Right lobe of liver (tissue), 6 donors: ENCODE results near the gene KCNK4. TPM values are rescaled to one million over a fixed set of nuclear protein-coding genes. Genes with fewer than 3 reads are reported as not detected.

Source experiments
- ATAC-seq, 4 donors: fragments of 200-7000 bp; cut with Tn5 transposase; one replicate each; pipeline ENCODE4 v1.9.1; 2020; ENCODE audit warnings: mild to moderate bottlenecking in 4 of 4, moderate library complexity in 4 of 4
- DNase-seq, 3 donors: peaks; one replicate each; pipeline ENCODE4 v3.0.0-alpha.2; 2020
- H3K27ac ChIP-seq, 3 donors: fragments of 200-600 bp; one replicate each; pipeline ENCODE4 v1.8.0; 2022
- H3K27me3 ChIP-seq, 2 donors: fragments of 200-600 bp; one replicate each; pipeline ENCODE4 v1.8.0; 2022
- H3K36me3 ChIP-seq, 4 donors: fragments of 200-600 bp; sonication (generic) in 1 of 4; one replicate each; pipeline versions ENCODE4 v1.5.1 to v1.8.0; 2017 to 2022; ENCODE audit warnings: control low read depth in 1 of 4
- H3K4me1 ChIP-seq, 4 donors: fragments of 200-600 bp; sonication (generic) in 1 of 4; one replicate each; pipeline versions ENCODE4 v1.5.1 to v1.8.0; 2017 to 2022; ENCODE audit warnings: control low read depth in 1 of 4
- H3K4me3 ChIP-seq, 3 donors: fragments of 200-600 bp; one replicate each; pipeline ENCODE4 v1.8.0; 2022
- H3K9me3 ChIP-seq, 4 donors: fragments of 200-600 bp; sonication (generic) in 1 of 4; one replicate each; pipeline versions ENCODE4 v1.5.1 to v1.8.0; 2017 to 2022; ENCODE audit warnings: control low read depth in 1 of 4
- CTCF ChIP-seq, 4 donors: fragments of 200-600 bp in 3 of 4; fragments of 450-650 bp in 1 of 4; IDR thresholded peaks; one replicate each; pipeline versions ENCODE4 v1.5.1 to v1.8.0; 2016 to 2022; ENCODE audit warnings: antibody characterized with exemption in 4 of 4, mild to moderate bottlenecking in 2 of 4
- POLR2A ChIP-seq: fragments of 450-650 bp; IDR thresholded peaks from one replicate; pipeline ENCODE4 v1.6.1; 2017; ENCODE audit warnings: antibody characterized with exemption, mild to moderate bottlenecking
- WGBS: methylation state at CpG from one replicate; pipeline ENCODE4 v1.1.6; 2018; ENCODE audit warnings: low coverage, low lambda C conversion rate; ENCODE audit not compliant: insufficient coverage; ENCODE audit errors: missing lambda C conversion rate; 5-methylcytosine and 5-hydroxymethylcytosine counted together
- intact Hi-C, 2 donors: fragments of 100-400 bp; cut with DNase I; formaldehyde crosslinking; loops; one replicate each; pipeline versions ENCODE4 v1.11.2 to v1.14.1; 2022
- total RNA-seq, 6 experiments: library from RNA; depleted of rRNA in 2 of 6; stranded (reverse); fragments of >200 nt in 2 of 6; fragmentation: NEBNext Ultra II Directional in 3 of 6; extraction: Animal tissue kit (Norgen Biotek cat#: 25700) in 3 of 6; gene quantifications; one replicate each; pipeline versions ENCODE4 v1.1.0 to v1.2.4, GENCODE V29; 2016 to 2023
- donor health status: DM: no; HTN: yes; CAD: no.
- donor health status: DM: no; HTN: no; CAD: no.
- donor health status: DM: no; HTN: no; CAD: no.
- donor health status: DM: no; HTN: yes; CAD: no.
- donor health status: DM: no; HTN: yes; CAD: no.

Gene KCNK4
- total RNA-seq, 6 experiments from 2014 or later = not detected

GRCh38 chr11:64327993-64328392 is 36.9 kb downstream of the KCNK4 start:
- Histone ChIP-seq H3K27me3 (no peaks in the 10 kb centered on the region), H3K36me3 (no peaks in the 10 kb centered on the region), H3K4me1 (no peaks in the 10 kb centered on the region), H3K4me3 (no peak overlapping the region), H3K9me3 (no peaks in the 10 kb centered on the region), H3K27ac (no peak overlapping the region)
- intact Hi-C loops = no loop called here
- TF ChIP-seq POLR2A (no peak), CTCF (IDR thresholded peaks at IDR 0.05) (no peak)
- WGBS = 84% methylated on average over 3 of the region's 3 CpGs
- DNase-seq (no peak), ATAC-seq (no peak)

GRCh38 chr11:64330888-64331287 is 39.8 kb downstream of the KCNK4 start:
- DNase-seq (no peak), ATAC-seq (no peak)
- no peaks in the 10 kb centered on the region for H3K4me1 ChIP-seq
- 63% methylated on average over 2 of the region's 11 CpGs for WGBS
- no peak overlapping the region for H3K27ac ChIP-seq
- H3K4me3 ChIP-seq = no peak overlapping the region
- no peaks in the 10 kb centered on the region for H3K9me3 ChIP-seq
- H3K36me3 ChIP-seq = no peaks in the 10 kb centered on the region
- no peaks in the 10 kb centered on the region for H3K27me3 ChIP-seq
- intact Hi-C loops = no loop called here
- no peak for TF ChIP-seq CTCF (IDR thresholded peaks at IDR 0.05)
- TF ChIP-seq POLR2A = no peak

- Histone ChIP-seq H3K27ac (no peak overlapping the region), H3K9me3 (no peaks in the 10 kb centered on the region), H3K4me3 (no peak overlapping the region), H3K4me1 (no peaks in the 10 kb centered on the region), H3K27me3 (no peaks in the 10 kb centered on the region), H3K36me3 (no peaks in the 10 kb centered on the region)
- intact Hi-C loops = no loop called here
- TF ChIP-seq POLR2A (no peak), CTCF (IDR thresholded peaks at IDR 0.05) (peak; percentile 28 to 39 (median 29))
- DNase-seq (peak; percentile 64 to 74 (median 71)), ATAC-seq (peak; percentile 71 to 83 (median 74))
- WGBS = 53% methylated on average over 9 of the region's 20 CpGs
These were observed 40.7 kb downstream of the KCNK4 start for GRCh38 chr11:64331569-64332371.

GRCh38 chr11:64333556-64333955 is 42.5 kb downstream of the KCNK4 start:
- no peak overlapping the region for H3K27ac ChIP-seq
- intact Hi-C loops = no loop called here
- H3K9me3 ChIP-seq = no peaks in the 10 kb centered on the region
- no peaks in the 10 kb centered on the region for H3K36me3 ChIP-seq
- ATAC-seq (no peak), DNase-seq (no peak)
- 83% methylated on average over 3 of the region's 8 CpGs for WGBS
- no peak for TF ChIP-seq POLR2A
- no peak for TF ChIP-seq CTCF (IDR thresholded peaks at IDR 0.05)
- no peak overlapping the region for H3K4me3 ChIP-seq
- no peaks in the 10 kb centered on the region for H3K27me3 ChIP-seq
- H3K4me1 ChIP-seq = no peaks in the 10 kb centered on the region
